Measurements from ENCODE around the gene CACNA1I.

DNA sequence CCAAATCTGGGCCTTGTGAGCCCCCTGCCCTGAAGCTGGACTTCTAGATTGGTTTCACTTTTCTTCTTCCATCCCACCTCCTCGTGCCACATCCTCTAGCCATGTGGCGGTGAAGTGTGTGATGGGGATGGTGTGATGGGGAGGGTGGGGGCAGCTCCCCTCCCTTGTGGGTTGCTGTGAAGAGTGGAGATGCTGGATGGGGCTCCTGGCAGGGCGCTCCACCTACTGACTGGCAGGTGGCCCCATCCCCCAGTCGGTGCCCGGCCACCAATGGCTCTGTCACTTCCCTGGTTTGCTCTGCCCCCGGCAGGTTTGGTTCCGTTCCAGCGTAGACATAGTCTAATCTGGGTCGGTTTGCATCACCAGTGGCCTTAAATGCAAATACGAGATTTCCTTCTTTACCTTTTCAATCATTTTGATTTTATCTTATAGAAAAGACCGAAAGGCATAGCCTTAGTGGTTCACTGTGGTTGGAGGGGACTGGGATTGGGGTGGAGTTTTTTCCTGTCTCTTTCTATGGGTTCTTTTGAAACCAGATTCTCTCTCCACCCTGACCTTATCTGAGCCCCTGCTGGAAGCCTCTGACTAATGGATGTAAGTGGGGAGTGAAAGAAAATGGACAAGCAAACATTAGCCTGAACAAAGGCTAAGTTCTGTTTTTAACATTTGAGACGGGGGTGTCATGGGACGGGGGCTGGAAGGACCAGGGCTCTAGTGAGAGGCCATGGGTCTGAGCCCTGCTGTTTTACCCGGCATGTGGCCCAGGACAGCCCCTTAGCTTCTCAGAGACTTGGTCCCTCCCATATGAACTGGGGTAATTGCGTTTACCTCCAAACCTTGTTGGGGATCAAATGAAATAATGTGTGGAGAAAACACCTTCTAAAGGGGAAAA lies 149.3 kb downstream of the CACNA1I start:
- no peak for TF ChIP-seq STAT1 (IDR thresholded peaks at IDR 0.05; ENCODE audit: unreplicated experiment)
- TF ChIP-seq, protein P1, sequence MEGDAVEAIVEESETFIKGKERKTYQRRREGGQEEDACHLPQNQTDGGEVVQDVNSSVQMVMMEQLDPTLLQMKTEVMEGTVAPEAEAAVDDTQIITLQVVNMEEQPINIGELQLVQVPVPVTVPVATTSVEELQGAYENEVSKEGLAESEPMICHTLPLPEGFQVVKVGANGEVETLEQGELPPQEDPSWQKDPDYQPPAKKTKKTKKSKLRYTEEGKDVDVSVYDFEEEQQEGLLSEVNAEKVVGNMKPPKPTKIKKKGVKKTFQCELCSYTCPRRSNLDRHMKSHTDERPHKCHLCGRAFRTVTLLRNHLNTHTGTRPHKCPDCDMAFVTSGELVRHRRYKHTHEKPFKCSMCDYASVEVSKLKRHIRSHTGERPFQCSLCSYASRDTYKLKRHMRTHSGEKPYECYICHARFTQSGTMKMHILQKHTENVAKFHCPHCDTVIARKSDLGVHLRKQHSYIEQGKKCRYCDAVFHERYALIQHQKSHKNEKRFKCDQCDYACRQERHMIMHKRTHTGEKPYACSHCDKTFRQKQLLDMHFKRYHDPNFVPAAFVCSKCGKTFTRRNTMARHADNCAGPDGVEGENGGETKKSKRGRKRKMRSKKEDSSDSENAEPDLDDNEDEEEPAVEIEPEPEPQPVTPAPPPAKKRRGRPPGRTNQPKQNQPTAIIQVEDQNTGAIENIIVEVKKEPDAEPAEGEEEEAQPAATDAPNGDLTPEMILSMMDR (conservative IDR thresholded peaks at IDR 0.05; ENCODE audit: low read depth in 2 of 2) = no peak
- TF ChIP-seq POLR2AphosphoS5 (IDR thresholded peaks at IDR 0.05; ENCODE audit: low read depth) = no peak
- TF ChIP-seq EZH2 (IDR thresholded peaks at IDR 0.05; ENCODE audit: low read depth, unreplicated experiment) = no peak
- TF ChIP-seq, protein P2, sequence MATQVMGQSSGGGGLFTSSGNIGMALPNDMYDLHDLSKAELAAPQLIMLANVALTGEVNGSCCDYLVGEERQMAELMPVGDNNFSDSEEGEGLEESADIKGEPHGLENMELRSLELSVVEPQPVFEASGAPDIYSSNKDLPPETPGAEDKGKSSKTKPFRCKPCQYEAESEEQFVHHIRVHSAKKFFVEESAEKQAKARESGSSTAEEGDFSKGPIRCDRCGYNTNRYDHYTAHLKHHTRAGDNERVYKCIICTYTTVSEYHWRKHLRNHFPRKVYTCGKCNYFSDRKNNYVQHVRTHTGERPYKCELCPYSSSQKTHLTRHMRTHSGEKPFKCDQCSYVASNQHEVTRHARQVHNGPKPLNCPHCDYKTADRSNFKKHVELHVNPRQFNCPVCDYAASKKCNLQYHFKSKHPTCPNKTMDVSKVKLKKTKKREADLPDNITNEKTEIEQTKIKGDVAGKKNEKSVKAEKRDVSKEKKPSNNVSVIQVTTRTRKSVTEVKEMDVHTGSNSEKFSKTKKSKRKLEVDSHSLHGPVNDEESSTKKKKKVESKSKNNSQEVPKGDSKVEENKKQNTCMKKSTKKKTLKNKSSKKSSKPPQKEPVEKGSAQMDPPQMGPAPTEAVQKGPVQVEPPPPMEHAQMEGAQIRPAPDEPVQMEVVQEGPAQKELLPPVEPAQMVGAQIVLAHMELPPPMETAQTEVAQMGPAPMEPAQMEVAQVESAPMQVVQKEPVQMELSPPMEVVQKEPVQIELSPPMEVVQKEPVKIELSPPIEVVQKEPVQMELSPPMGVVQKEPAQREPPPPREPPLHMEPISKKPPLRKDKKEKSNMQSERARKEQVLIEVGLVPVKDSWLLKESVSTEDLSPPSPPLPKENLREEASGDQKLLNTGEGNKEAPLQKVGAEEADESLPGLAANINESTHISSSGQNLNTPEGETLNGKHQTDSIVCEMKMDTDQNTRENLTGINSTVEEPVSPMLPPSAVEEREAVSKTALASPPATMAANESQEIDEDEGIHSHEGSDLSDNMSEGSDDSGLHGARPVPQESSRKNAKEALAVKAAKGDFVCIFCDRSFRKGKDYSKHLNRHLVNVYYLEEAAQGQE (IDR thresholded peaks at IDR 0.05; ENCODE audit: unreplicated experiment) = no peak
- TF ChIP-seq EZH2phosphoT487 (IDR thresholded peaks at IDR 0.05; ENCODE audit: unreplicated experiment) = no peak
- TF ChIP-seq JUNB (IDR thresholded peaks at IDR 0.05; ENCODE audit: unreplicated experiment) = no peak
- TF ChIP-seq CREB1 (CRISPR knock-in tag; IDR thresholded peaks at IDR 0.05; ENCODE audit: low read depth) = no peak
- TF ChIP-seq, protein P3, sequence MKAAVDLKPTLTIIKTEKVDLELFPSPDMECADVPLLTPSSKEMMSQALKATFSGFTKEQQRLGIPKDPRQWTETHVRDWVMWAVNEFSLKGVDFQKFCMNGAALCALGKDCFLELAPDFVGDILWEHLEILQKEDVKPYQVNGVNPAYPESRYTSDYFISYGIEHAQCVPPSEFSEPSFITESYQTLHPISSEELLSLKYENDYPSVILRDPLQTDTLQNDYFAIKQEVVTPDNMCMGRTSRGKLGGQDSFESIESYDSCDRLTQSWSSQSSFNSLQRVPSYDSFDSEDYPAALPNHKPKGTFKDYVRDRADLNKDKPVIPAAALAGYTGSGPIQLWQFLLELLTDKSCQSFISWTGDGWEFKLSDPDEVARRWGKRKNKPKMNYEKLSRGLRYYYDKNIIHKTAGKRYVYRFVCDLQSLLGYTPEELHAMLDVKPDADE (IDR thresholded peaks at IDR 0.05) = no peak
- TF ChIP-seq NANOG (IDR thresholded peaks at IDR 0.05; ENCODE audit: borderline replicate concordance) = no peak
- TF ChIP-seq ZNF331 (CRISPR knock-in tag; IDR thresholded peaks at IDR 0.05; ENCODE audit: low read depth) = no peak

Data from GM23338 (cell line).